Right cardiac atrium (tissue), 5 donors: ENCODE results near the gene MOB3B. TPM values are rescaled to one million over a fixed set of nuclear protein-coding genes. Genes with fewer than 3 reads are reported as not detected.

Experiments used
- ATAC-seq, 2 donors: fragments of 200-7000 bp; cut with Tn5 transposase; one replicate each; pipeline versions ENCODE4 v1.8.0 to v1.9.1; 2020; ENCODE audit warnings: moderate library complexity in 2 of 2, mild to moderate bottlenecking in 1 of 2
- DNase-seq, 3 donors: peaks; one replicate each; pipeline ENCODE4 v3.0.0-alpha.2; 2020
- H3K27ac ChIP-seq: one replicate; pipeline ENCODE4 v1.5.1; 2013; ENCODE audit warnings: mild to moderate bottlenecking, low read length, control low read depth, moderate library complexity
- H3K27me3 ChIP-seq: one replicate; pipeline ENCODE4 v1.6.1; 2013; ENCODE audit not compliant: control insufficient read depth, insufficient read depth
- H3K4me1 ChIP-seq: one replicate; pipeline ENCODE4 v1.6.1; 2013; ENCODE audit warnings: low read length; ENCODE audit not compliant: control insufficient read depth, insufficient read depth
- H3K4me3 ChIP-seq: one replicate; pipeline ENCODE4 v1.5.1; 2013; ENCODE audit warnings: low read length, control low read depth
- H3K9me3 ChIP-seq: one replicate; pipeline ENCODE4 v1.6.1; 2013; ENCODE audit warnings: low read length; ENCODE audit not compliant: control insufficient read depth
- WGBS: extraction: QIAGEN DNeasy Blood & Tissue Kit; methylation state at CpG from one replicate; pipeline ENCODE4 v1.1.7; 2013; 5-methylcytosine and 5-hydroxymethylcytosine counted together
- intact Hi-C, 4 donors: fragments of 100-400 bp; cut with DNase I; formaldehyde crosslinking; loops; one replicate each; pipeline versions ENCODE4 v1.11.0 to v1.14.0; 2022 to 2023
- polyA plus RNA-seq: library from polyadenylated mRNA; stranded (reverse); fragments of 200-250 nt; gene quantifications from one replicate; pipeline ENCODE4 v1.2.3, GENCODE V29; 2013
- total RNA-seq, 4 donors: library from RNA; stranded (reverse); fragmentation: NEBNext Ultra II Directional; extraction: Animal tissue kit (Norgen Biotek cat#: 25700); gene quantifications; one replicate each; pipeline ENCODE4 v1.2.1, GENCODE V29; 2021
- donor health status: healthy with polysubstance abuse.
- donor health status: DM: no; HTN: yes; CAD: no.
- donor health status: DM: no; HTN: no; CAD: no.
- donor health status: DM: no; HTN: yes; CAD: no; lungs with severe emphysema.
- donor health status: DM: yes; HTN: yes; CAD: no.

MOB3B gene
- total and polyA plus RNA-seq, 5 donors = 1.1 to 2.2 (median 2.0) TPM

DNA sequence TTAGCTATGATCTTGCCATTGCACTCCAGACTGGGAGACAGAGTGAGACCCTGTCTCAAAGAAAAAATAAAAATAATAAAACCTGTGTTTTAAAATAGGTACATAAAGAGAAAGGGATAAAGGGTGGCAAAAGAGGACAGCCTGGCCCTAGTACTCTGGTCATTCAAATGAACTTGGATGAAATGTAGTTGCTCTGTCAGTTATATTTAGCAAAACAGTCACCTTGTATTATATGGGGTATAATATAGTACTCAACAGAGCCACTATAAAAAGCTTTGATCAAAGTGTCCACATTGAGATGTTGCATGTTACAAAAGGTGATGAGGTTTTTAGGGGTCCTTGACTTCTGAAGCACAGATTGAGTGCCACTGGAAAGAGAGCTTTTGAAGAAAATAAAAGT is 171.6 kb downstream of the MOB3B start:
- ATAC-seq = no peak
- Histone ChIP-seq H3K4me1 (peaks cover 1% of the 10 kb centered on the region), H3K27me3 (no peaks in the 10 kb centered on the region), H3K27ac (no peak overlapping the region), H3K9me3 (no peaks in the 10 kb centered on the region), H3K4me3 (no peak overlapping the region)
- intact Hi-C loops = no loop called here
- no peak for DNase-seq

DNA sequence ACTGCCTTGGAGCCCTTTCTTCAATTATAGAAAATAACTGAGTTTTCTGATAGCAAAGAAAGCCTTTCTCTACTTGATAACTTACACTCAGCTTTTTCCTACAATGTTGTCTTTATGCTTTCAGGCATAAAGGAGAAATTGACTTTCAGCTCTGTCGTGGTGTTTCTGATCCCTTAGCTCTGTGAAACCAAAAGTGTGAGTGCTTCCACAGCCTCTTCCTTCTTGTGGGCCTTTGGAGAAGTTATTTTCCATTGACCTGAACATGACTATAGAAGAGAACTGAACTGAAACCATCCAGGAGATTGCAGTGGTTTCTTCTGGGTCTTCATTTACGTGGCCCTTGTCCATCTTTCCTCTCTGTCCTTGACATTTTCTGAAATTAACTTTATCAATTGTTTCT is 173.2 kb downstream of the MOB3B start:
- H3K9me3 ChIP-seq = no peaks in the 10 kb centered on the region
- WGBS = 71% methylated on average over 2 of the region's 2 CpGs

DNA sequence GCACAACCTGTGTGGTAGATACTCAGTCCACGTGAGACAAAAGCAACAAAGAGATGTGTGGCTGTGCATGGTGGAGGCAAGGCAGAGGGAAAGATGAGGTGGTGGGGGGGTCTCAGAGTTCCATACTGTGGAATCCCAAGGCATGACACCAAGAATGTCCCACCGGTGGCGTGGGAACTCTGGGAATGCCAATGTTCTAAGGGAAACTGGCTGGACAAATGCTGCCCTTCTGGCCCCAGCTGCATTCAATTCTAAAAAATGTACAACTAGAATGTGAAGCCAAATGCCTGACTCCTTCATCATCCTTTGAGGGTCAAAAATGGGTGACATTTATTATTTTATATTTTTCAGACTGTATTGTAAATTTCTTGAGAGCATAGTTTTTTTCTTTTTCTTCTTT is 174.4 kb downstream of the MOB3B start:
- no peaks in the 10 kb centered on the region for H3K9me3 ChIP-seq
- no peaks in the 10 kb centered on the region for H3K27me3 ChIP-seq
- H3K27ac ChIP-seq = no peak overlapping the region
- WGBS = 86% methylated on average over 3 of the region's 3 CpGs
- no peak overlapping the region for H3K4me3 ChIP-seq
- ATAC-seq (no peak), DNase-seq (no peak)
- no peaks in the 10 kb centered on the region for H3K4me1 ChIP-seq
- intact Hi-C loops = no loop called here

More for the DNA sequence above, 173.2 kb downstream of the MOB3B start:
- H3K4me1 ChIP-seq = no peaks in the 10 kb centered on the region
- no peak overlapping the region for H3K27ac ChIP-seq
- DNase-seq (no peak), ATAC-seq (no peak)
- H3K4me3 ChIP-seq = no peak overlapping the region
- no peaks in the 10 kb centered on the region for H3K27me3 ChIP-seq
- intact Hi-C loops = no loop called here

DNA sequence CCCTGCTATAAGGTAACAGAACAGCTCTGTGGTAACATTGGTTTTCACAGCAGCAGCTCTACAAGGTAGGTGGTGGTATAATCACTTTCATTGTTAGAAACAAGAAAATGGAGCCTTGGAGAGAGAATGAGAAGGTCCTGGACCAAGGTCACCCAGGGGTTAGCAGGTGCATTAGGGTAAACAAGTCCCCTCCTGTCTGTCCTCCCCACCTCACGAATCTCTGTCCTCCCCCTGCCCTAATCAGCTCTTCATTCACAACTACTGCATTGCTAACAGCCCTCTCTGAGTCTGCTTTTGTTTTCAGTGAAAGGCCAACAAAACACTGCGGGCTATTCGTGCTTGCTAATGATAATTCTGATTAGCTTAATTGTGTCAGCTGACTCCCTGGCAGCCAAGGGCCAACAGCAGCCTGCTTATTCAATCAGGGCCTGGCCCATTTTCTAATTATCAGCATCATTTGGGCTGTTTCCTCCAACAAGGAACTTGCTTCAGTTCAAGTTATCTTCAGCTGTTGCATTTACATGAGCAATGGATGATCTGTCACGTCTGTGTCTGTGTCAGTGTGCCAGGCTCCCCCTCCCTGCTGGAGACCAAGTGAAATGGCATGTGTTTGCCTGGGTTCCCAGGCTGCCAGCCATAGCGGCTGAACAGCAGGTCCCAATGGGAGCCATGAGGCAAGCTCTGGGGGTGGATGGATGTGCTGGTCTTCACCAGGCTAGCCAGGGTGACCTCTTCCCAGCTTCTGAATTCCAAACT is 176.0 kb downstream of the MOB3B start:
- ATAC-seq (peak; percentile 40 to 68), DNase-seq (peak; percentile 46 to 76 (median 69))
- WGBS = 39% methylated on average over 5 of the region's 5 CpGs
- Histone ChIP-seq H3K4me3 (no peak overlapping the region), H3K9me3 (no peaks in the 10 kb centered on the region), H3K27me3 (no peaks in the 10 kb centered on the region), H3K4me1 (no peaks in the 10 kb centered on the region), H3K27ac (no peak overlapping the region)
- intact Hi-C loops = no loop called here

DNA sequence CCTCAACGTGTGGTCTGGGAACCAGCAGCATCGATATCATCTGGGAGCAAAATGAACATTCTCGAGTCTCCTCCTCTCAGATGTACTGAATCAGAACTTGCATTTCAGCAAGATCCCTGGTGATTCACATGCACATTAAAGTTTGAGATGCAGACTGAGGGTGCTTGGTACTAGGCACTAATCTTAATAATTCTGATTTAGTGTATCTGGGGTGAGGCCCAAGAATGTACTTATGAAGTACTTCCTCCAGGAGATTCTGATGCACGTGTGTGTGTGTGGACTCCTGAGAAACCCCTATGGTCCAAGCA is 176.5 kb downstream of the MOB3B start:
- DNase-seq (no peak), ATAC-seq (no peak)
- H3K9me3 ChIP-seq = no peaks in the 10 kb centered on the region
- H3K4me1 ChIP-seq = no peaks in the 10 kb centered on the region
- no peak overlapping the region for H3K4me3 ChIP-seq
- intact Hi-C loops = no loop called here
- WGBS = 72% methylated on average over 4 of the region's 4 CpGs
- no peaks in the 10 kb centered on the region for H3K27me3 ChIP-seq
- H3K27ac ChIP-seq = no peak overlapping the region

DNA sequence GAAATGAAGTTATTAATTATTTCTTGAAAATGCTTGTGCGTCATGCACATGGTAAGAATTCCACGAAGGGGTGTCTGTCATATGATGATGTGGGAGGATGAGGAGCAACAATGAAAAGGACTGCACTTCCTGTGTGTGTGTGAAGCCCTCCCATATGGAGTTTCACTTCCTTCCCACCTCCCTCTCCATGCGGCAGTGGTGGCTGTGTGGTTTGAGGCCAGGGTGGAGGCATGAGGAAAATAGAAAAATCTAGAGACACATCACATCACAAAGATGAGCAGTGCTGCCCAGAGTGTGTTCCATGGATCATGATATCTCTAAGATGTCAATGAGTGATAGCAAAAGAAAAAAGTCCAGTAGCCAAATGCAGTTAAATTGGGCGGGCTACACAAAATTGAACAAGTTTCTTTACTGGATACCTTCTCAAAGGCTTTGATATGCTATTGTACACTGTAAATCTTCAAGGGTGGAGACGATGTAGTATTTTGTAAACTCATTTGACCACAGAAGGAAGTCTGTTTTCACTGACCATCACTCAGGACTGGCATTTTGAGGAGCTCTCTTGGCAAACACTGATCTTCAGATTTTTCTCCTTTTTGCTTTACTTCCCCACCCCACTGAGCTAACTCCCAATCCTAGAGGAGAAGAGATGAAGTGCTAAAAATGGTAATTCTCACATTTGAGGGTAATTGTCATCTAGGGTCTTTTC is 177.0 kb downstream of the MOB3B start:
- no peaks in the 10 kb centered on the region for H3K4me1 ChIP-seq
- H3K4me3 ChIP-seq = no peak overlapping the region
- DNase-seq = no peak
- no peaks in the 10 kb centered on the region for H3K9me3 ChIP-seq
- WGBS = 79% methylated on average over 5 of the region's 5 CpGs
- H3K27me3 ChIP-seq = no peaks in the 10 kb centered on the region
- peak; percentile 39 to 54 for ATAC-seq
- H3K27ac ChIP-seq = no peak overlapping the region
- intact Hi-C loops = no loop called here

DNA sequence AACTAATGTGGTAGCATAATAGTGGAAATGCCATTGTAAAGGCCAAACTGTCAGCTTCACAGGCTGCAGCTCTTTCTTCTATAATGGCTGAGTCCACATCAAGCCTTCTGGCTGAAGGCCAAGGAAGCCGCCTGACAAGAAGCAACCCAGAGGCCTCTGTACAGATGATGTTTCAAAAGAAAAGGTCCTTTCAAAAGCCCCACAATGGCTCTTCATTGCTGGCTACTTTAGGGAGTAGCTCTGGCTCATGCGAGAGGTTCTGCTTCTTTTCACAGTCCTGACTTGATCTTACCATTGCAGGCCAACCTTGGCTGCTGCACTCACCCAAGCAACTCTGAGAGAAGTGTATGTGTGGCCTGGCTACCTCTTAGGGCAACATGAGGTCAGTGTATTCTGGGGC is 178.2 kb downstream of the MOB3B start:
- Histone ChIP-seq H3K4me3 (no peak overlapping the region), H3K27ac (no peak overlapping the region), H3K9me3 (no peaks in the 10 kb centered on the region), H3K27me3 (no peaks in the 10 kb centered on the region), H3K4me1 (no peaks in the 10 kb centered on the region)
- intact Hi-C loops = no loop called here
- 54% methylated on average over 2 of the region's 2 CpGs for WGBS
- ATAC-seq = peak; percentile 45 to 49
- DNase-seq = peak; percentile 62 to 80 (median 64)

DNA sequence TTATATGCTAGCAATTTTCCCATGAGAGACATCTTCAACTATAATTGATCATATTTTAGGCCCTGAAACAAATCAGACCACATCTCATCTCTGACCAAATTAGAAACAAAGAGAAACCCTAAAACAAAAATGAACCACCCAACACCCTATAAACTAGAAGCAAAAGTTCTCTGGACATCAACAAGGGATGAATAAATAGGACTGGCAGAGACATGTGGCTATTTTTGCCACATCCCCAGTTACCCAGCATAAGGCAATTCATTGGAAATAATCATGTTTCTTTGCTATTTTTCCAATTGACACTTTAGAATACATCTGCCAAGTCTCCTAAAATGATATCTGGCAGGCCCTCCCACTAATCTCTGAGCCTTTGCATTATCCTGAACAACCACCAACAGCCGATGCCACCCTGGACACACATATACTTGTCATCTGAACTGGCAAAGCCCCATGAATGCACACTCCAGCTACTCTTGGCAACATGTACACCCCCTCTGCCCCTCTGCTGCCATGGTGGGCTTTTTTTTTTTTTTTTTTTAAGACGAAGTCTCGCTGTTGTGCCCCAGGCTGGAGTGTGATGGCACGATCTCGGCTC is 179.1 kb downstream of the MOB3B start:
- WGBS = 91% methylated on average over 5 of the region's 5 CpGs
- intact Hi-C loops = no loop called here
- DNase-seq = no peak
- H3K4me3 ChIP-seq = no peak overlapping the region
- H3K9me3 ChIP-seq = no peaks in the 10 kb centered on the region
- H3K27ac ChIP-seq = no peak overlapping the region
- no peaks in the 10 kb centered on the region for H3K4me1 ChIP-seq
- ATAC-seq = no peak
- no peaks in the 10 kb centered on the region for H3K27me3 ChIP-seq

DNA sequence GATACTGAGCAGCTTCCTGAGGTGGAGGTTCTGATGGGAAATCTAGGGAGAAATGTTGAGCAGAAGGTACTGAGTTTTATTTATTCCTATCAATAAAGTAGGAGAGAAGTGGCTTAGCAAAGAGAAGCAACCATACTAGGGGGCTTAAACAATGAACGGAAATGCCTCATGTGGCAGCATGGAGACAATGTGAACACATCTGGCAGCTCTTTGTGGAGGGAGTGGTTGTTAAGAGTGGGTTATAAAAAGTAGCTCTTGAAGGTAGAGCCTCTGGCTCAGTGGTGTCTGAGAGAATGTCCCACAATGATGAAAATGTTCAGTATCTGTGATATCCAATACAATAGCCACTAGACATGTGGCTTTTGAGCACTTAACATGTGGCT is 179.9 kb downstream of the MOB3B start:
- no peak for ATAC-seq
- intact Hi-C loops = no loop called here
- Histone ChIP-seq H3K4me1 (no peaks in the 10 kb centered on the region), H3K4me3 (no peak overlapping the region), H3K27me3 (no peaks in the 10 kb centered on the region), H3K9me3 (no peaks in the 10 kb centered on the region), H3K27ac (no peak overlapping the region)
- WGBS = 85% methylated on average over 1 of the region's 1 CpG
- no peak for DNase-seq

DNA sequence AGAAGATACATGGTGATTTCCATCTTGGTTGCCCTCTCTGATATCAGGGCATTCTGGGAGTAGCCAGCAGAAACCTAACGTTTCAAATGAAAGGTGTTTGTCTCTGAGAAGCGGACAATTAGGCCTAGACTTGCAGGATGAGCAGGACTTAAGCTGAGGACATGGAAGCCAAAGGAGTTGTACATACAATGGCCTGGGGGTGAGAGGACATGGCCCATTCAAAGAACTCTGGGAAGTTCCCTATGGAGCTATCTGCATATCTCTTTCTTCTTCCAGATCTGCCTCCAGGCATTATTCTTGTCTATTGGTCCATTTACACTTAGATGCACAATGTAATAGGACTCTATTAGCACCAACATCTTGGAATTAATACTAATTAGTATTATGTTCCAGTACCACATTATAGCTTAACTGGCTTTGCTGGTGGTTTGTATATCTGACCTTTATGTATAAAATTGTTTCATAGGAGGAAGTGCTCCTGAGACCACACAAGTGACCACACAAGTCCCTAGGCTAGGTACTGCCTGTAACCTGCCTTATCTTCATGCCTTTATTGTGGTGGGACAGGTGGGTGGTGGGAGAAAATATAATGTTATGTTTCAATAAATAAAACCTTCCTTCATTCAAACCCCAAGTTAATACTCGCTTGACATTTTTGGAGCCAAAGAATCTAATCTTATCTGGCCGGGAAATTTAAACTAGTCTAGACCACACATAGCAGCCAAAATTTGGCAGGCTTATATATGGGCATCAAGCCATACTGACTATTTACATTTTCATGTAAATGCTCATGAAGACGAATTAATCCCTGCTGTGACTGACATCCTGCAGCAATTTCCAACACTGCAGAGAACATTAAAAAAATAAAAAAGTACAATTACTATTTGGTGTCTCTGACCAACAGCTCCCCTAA is 180.6 kb downstream of the MOB3B start:
- no peaks in the 10 kb centered on the region for H3K4me1 ChIP-seq
- intact Hi-C loops = no loop called here
- no peak overlapping the region for H3K4me3 ChIP-seq
- no peaks in the 10 kb centered on the region for H3K9me3 ChIP-seq
- 60% methylated on average over 5 of the region's 5 CpGs for WGBS
- H3K27ac ChIP-seq = no peak overlapping the region
- no peaks in the 10 kb centered on the region for H3K27me3 ChIP-seq
- ATAC-seq (no peak), DNase-seq (no peak)

DNA sequence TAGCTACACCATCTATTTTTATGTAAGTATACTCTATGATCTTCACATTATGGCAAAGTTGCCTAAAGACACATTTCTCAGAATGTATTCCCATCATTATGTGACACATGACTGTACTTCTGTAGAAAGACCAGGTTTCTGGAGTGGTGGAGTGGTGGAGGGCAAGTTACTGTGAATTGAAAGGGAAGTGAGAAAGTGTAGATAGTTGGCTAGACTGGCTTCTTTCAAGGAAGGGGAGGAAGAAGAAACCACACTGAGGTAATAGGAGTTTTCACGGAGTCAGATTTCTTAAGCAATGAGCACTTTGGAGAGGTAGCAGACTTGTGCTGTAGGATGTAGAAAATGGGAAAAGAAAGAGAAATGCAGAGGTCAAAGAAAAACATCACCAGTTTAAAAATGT is 181.7 kb downstream of the MOB3B start:
- Histone ChIP-seq H3K27me3 (no peaks in the 10 kb centered on the region), H3K9me3 (no peaks in the 10 kb centered on the region), H3K4me3 (no peak overlapping the region), H3K4me1 (no peaks in the 10 kb centered on the region), H3K27ac (no peak overlapping the region)
- ATAC-seq (no peak), DNase-seq (no peak)
- intact Hi-C loops = no loop called here
- WGBS = 92% methylated on average over 1 of the region's 1 CpG
